K562 (cell line): ENCODE results near the gene AGAP1. TPM values are rescaled to one million over a fixed set of nuclear protein-coding genes. Genes with fewer than 3 reads are reported as not detected.

Source experiments
- BCLAF1 ChIP-seq, 2 experiments: fragments of 450-650 bp in 1 of 2; IDR thresholded peaks; 2 replicates each; pipeline ENCODE4 v1.6.1; 2011 to 2017; ENCODE audit warnings: low read depth in 2 of 2, antibody characterized with exemption in 1 of 2, borderline replicate concordance in 1 of 2, low read length in 1 of 2, mild to moderate bottlenecking in 1 of 2, mixed read lengths in 1 of 2; ENCODE audit not compliant: control insufficient read depth in 1 of 2
- CCAR2 ChIP-seq: fragments of 200-400 bp; formaldehyde crosslinking; IDR thresholded peaks from 2 replicates; pipeline ENCODE4 v1.6.1; 2017; ENCODE audit warnings: mild to moderate bottlenecking, low read depth, low read length
- HDAC8 ChIP-seq: fragments of 450-650 bp; IDR thresholded peaks from 2 replicates; pipeline ENCODE4 v1.6.1; 2016; ENCODE audit warnings: mild to moderate bottlenecking, missing genetic modification characterization, moderate library complexity, missing compliant biosample characterization
- KLF13 ChIP-seq: fragments of 450-650 bp; IDR thresholded peaks from 2 replicates; pipeline ENCODE4 v1.6.1; 2016; ENCODE audit warnings: missing genetic modification characterization, low read depth, mild to moderate bottlenecking, missing compliant biosample characterization, moderate library complexity, borderline replicate concordance
- NFXL1 ChIP-seq: fragments of 450-650 bp; formaldehyde crosslinking; IDR thresholded peaks from 2 replicates; pipeline ENCODE4 v1.4.0; 2021; ENCODE audit warnings: mild to moderate bottlenecking
- POLR2A ChIP-seq: fragments of 450-650 bp; conservative IDR thresholded peaks from 2 replicates; pipeline ENCODE4 v1.6.1; 2016
- SAFB ChIP-seq: fragments of 200-400 bp; formaldehyde crosslinking; IDR thresholded peaks from 2 replicates; pipeline ENCODE4 v1.6.1; 2017; ENCODE audit warnings: low read depth, low read length, borderline replicate concordance
- TFAM ChIP-seq: fragments of 250-450 bp; sonication (Bioruptor Pico); conservative IDR thresholded peaks from 2 replicates; pipeline ENCODE4 v1.5.0; 2021; ENCODE audit warnings: mild to moderate bottlenecking, moderate library complexity
- ZNF146 ChIP-seq: IDR thresholded peaks from one replicate; pipeline ENCODE4 v1.6.1; 2018; ENCODE audit warnings: missing compliant biosample characterization; ENCODE audit not compliant: unreplicated experiment
- ZNF444 ChIP-seq: fragments of 250-450 bp; sonication (Bioruptor Pico); IDR thresholded peaks from 2 replicates; pipeline ENCODE4 v1.4.0; 2020; ENCODE audit warnings: mild to moderate bottlenecking, moderate library complexity
- ZNF707 ChIP-seq: fragments of 250-450 bp; sonication (Bioruptor Pico); conservative IDR thresholded peaks from 2 replicates; pipeline ENCODE4 v1.8.0; 2022; ENCODE audit warnings: inconsistent platforms, mild to moderate bottlenecking, moderate library complexity
- ZNF76 ChIP-seq: fragments of 250-450 bp; sonication (Bioruptor Pico); IDR thresholded peaks from 2 replicates; pipeline ENCODE4 v1.4.0; 2020; ENCODE audit warnings: mild to moderate bottlenecking, moderate library complexity, borderline replicate concordance
- ZSCAN32 ChIP-seq: fragments of 450-650 bp; formaldehyde crosslinking; IDR thresholded peaks from 2 replicates; pipeline ENCODE4 v1.4.0; 2020; ENCODE audit warnings: mild to moderate bottlenecking, moderate library complexity
- polyA plus RNA-seq, 8 experiments: library from polyadenylated mRNA; depleted of rRNA in 4 of 8; stranded (reverse) in 5 of 8; unstranded in 3 of 8; fragments of >200 nt; fragmentation: Nextera tagmentation in 2 of 8; fragmentation: Illumina TruSeq in 1 of 8; extraction: Ambion mirVana in 2 of 8; extraction: Trizol in 1 of 8; gene quantifications; 2 replicates each; pipeline versions ENCODE4 v1.2.1 to v1.2.3, GENCODE V29; 2011 to 2014; ENCODE audit warnings: inconsistent platforms in 1 of 8, missing spikeins in 1 of 8
- total RNA-seq, 7 experiments: library from RNA; depleted of rRNA in 6 of 7; stranded (reverse); fragments of >200 nt in 6 of 7; fragmentation: Illumina TruSeq in 2 of 7; extraction: Trizol in 2 of 7; gene quantifications; 2 replicates each; pipeline versions ENCODE4 v1.2.1 to v1.2.3, GENCODE V29; 2011 to 2021; ENCODE audit warnings: low replicate concordance in 1 of 7
- TF ChIP-seq, protein P1 (sequence below): fragments of 200-800 bp; sonication (Bioruptor generic); IDR thresholded peaks from 2 replicates; pipeline ENCODE4 v1.6.1; 2016; ENCODE audit warnings: missing genetic modification characterization, missing compliant biosample characterization
- TF ChIP-seq, protein P2 (sequence below): fragments of 200-400 bp; formaldehyde crosslinking; IDR thresholded peaks from 2 replicates; pipeline ENCODE4 v1.6.1; 2017; ENCODE audit warnings: mild to moderate bottlenecking, low read depth, low read length, moderate library complexity
- TF ChIP-seq, protein P3 (sequence below), 2 experiments: fragments of 200-800 bp in 1 of 2; sonication (Bioruptor generic) in 1 of 2; sonication (generic) in 1 of 2; formaldehyde crosslinking in 1 of 2; IDR thresholded peaks in 1 of 2; conservative IDR thresholded peaks in 1 of 2; 2 replicates each; pipeline versions ENCODE4 v1.5.0 to v1.6.1; 2016 to 2020; ENCODE audit warnings: missing compliant biosample characterization in 1 of 2, missing genetic modification characterization in 1 of 2, missing genetic modification reagents in 1 of 2

AGAP1 gene
- total and polyA plus RNA-seq, 9 of the 15 experiments (the other 6 are each of a cell fraction or from before 2014, with no cell fraction given): 1.3 to 24.0 (median 10.6) TPM

DNA sequence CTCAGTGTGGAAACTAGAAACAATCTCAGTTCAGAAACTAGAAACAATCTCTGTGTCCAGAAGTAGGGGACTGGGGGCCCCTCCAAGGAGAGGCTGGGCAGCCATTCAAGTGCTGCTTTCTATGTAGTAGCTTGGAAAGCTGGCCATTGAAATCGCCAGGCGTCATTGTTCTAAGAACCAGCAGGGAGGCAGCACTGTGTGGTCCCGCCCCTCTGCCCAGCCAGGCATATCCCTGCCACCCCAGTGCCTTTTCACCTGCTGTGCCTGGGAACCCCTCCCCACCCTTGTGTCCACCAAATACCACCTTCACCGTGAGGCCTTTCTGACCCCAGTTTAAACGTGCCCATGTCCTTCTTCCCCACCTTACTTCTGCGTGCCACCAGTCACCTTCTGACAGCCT, 452.7 kb downstream of the AGAP1 start (continued):
- TF ChIP-seq ZNF76 (no peak), TFAM (CRISPR knock-in tag) (no peak), POLR2A (no peak), NFXL1 (CRISPR knock-in tag) (no peak), SAFB (no peak), ZNF146 (CRISPR knock-in tag) (no peak), BCLAF1 (IDR thresholded peaks at IDR 0.05; ENCODE audit: borderline replicate concordance in 1 of 2, control insufficient read depth in 1 of 2, low read depth in 2 of 2, low read length in 1 of 2) (no peak), KLF13 (tag) (no peak), CCAR2 (no peak), ZSCAN32 (CRISPR knock-in tag) (no peak), HDAC8 (tag) (no peak), ZNF707 (CRISPR knock-in tag) (no peak), ZNF444 (CRISPR knock-in tag) (no peak)
- TF ChIP-seq, protein P1, sequence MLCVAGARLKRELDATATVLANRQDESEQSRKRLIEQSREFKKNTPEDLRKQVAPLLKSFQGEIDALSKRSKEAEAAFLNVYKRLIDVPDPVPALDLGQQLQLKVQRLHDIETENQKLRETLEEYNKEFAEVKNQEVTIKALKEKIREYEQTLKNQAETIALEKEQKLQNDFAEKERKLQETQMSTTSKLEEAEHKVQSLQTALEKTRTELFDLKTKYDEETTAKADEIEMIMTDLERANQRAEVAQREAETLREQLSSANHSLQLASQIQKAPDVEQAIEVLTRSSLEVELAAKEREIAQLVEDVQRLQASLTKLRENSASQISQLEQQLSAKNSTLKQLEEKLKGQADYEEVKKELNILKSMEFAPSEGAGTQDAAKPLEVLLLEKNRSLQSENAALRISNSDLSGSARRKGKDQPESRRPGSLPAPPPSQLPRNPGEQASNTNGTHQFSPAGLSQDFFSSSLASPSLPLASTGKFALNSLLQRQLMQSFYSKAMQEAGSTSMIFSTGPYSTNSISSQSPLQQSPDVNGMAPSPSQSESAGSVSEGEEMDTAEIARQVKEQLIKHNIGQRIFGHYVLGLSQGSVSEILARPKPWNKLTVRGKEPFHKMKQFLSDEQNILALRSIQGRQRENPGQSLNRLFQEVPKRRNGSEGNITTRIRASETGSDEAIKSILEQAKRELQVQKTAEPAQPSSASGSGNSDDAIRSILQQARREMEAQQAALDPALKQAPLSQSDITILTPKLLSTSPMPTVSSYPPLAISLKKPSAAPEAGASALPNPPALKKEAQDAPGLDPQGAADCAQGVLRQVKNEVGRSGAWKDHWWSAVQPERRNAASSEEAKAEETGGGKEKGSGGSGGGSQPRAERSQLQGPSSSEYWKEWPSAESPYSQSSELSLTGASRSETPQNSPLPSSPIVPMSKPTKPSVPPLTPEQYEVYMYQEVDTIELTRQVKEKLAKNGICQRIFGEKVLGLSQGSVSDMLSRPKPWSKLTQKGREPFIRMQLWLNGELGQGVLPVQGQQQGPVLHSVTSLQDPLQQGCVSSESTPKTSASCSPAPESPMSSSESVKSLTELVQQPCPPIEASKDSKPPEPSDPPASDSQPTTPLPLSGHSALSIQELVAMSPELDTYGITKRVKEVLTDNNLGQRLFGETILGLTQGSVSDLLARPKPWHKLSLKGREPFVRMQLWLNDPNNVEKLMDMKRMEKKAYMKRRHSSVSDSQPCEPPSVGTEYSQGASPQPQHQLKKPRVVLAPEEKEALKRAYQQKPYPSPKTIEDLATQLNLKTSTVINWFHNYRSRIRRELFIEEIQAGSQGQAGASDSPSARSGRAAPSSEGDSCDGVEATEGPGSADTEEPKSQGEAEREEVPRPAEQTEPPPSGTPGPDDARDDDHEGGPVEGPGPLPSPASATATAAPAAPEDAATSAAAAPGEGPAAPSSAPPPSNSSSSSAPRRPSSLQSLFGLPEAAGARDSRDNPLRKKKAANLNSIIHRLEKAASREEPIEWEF (CRISPR knock-in tag): no peak
- TF ChIP-seq, protein P2, sequence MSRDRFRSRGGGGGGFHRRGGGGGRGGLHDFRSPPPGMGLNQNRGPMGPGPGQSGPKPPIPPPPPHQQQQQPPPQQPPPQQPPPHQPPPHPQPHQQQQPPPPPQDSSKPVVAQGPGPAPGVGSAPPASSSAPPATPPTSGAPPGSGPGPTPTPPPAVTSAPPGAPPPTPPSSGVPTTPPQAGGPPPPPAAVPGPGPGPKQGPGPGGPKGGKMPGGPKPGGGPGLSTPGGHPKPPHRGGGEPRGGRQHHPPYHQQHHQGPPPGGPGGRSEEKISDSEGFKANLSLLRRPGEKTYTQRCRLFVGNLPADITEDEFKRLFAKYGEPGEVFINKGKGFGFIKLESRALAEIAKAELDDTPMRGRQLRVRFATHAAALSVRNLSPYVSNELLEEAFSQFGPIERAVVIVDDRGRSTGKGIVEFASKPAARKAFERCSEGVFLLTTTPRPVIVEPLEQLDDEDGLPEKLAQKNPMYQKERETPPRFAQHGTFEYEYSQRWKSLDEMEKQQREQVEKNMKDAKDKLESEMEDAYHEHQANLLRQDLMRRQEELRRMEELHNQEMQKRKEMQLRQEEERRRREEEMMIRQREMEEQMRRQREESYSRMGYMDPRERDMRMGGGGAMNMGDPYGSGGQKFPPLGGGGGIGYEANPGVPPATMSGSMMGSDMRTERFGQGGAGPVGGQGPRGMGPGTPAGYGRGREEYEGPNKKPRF: no peak
- TF ChIP-seq, protein P3, sequence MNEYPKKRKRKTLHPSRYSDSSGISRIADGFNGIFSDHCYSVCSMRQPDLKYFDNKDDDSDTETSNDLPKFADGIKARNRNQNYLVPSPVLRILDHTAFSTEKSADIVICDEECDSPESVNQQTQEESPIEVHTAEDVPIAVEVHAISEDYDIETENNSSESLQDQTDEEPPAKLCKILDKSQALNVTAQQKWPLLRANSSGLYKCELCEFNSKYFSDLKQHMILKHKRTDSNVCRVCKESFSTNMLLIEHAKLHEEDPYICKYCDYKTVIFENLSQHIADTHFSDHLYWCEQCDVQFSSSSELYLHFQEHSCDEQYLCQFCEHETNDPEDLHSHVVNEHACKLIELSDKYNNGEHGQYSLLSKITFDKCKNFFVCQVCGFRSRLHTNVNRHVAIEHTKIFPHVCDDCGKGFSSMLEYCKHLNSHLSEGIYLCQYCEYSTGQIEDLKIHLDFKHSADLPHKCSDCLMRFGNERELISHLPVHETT (CRISPR knock-in tag; conservative IDR thresholded peaks at IDR 0.05 in 1 of 2, IDR thresholded peaks at IDR 0.05 in 1 of 2): no peak
